K562 (cell line): ENCODE data around the gene MAP3K2. TPM values are rescaled to one million over a fixed set of nuclear protein-coding genes. Genes with fewer than 3 reads are reported as not detected.

Experiments used
- AFF4 ChIP-seq: sonication (generic); formaldehyde crosslinking; IDR thresholded peaks from 2 replicates; pipeline ENCODE4 v1.8.0; 2023; ENCODE audit warnings: mild to moderate bottlenecking, missing genetic modification reagents
- E2F4 ChIP-seq: sonication (generic); formaldehyde crosslinking; IDR thresholded peaks from 2 replicates; pipeline ENCODE4 v1.8.0; 2022; ENCODE audit warnings: mild to moderate bottlenecking, low read depth, missing genetic modification reagents
- HNRNPUL1 ChIP-seq: fragments of 200-400 bp; formaldehyde crosslinking; IDR thresholded peaks from 2 replicates; pipeline ENCODE4 v1.6.1; 2017; ENCODE audit warnings: low read length
- polyA plus RNA-seq, 8 experiments: library from polyadenylated mRNA; depleted of rRNA in 4 of 8; stranded (reverse) in 5 of 8; unstranded in 3 of 8; fragments of >200 nt; fragmentation: Nextera tagmentation in 2 of 8; fragmentation: Illumina TruSeq in 1 of 8; extraction: Ambion mirVana in 2 of 8; extraction: Trizol in 1 of 8; gene quantifications; 2 replicates each; pipeline versions ENCODE4 v1.2.1 to v1.2.3, GENCODE V29; 2011 to 2014; ENCODE audit warnings: inconsistent platforms in 1 of 8, missing spikeins in 1 of 8
- total RNA-seq, 7 experiments: library from RNA; depleted of rRNA in 6 of 7; stranded (reverse); fragments of >200 nt in 6 of 7; fragmentation: Illumina TruSeq in 2 of 7; extraction: Trizol in 2 of 7; gene quantifications; 2 replicates each; pipeline versions ENCODE4 v1.2.1 to v1.2.3, GENCODE V29; 2011 to 2021; ENCODE audit warnings: low replicate concordance in 1 of 7
- TF ChIP-seq, protein P1 (sequence below), 3 experiments: fragments of 200-800 bp in 1 of 3; fragments of 250-450 bp in 1 of 3; fragments of 450-650 bp in 1 of 3; sonication (Bioruptor Pico) in 1 of 3; sonication (Bioruptor generic) in 1 of 3; formaldehyde crosslinking in 1 of 3; IDR thresholded peaks; 2 replicates each; pipeline versions ENCODE4 v1.6.1 to v1.8.0; 2016 to 2022; ENCODE audit warnings: mild to moderate bottlenecking in 2 of 3, missing genetic modification characterization in 2 of 3, missing compliant biosample characterization in 1 of 3, moderate library complexity in 1 of 3
- TF ChIP-seq, protein P2 (sequence below): fragments of 250-450 bp; sonication (Bioruptor Pico); IDR thresholded peaks from 2 replicates; pipeline ENCODE4 v1.6.1; 2021; ENCODE audit warnings: mild to moderate bottlenecking

MAP3K2 gene
- total and polyA plus RNA-seq, 9 of the 15 experiments (the other 6 are each of a cell fraction or from before 2014, with no cell fraction given) = 1.2 to 14.2 (median 5.7) TPM

GRCh38 chr2:127324635-127325034 lies 63.1 kb downstream of the MAP3K2 start (continued):
- TF ChIP-seq AFF4 = no peak
- no peak for TF ChIP-seq E2F4
- TF ChIP-seq, protein P1, sequence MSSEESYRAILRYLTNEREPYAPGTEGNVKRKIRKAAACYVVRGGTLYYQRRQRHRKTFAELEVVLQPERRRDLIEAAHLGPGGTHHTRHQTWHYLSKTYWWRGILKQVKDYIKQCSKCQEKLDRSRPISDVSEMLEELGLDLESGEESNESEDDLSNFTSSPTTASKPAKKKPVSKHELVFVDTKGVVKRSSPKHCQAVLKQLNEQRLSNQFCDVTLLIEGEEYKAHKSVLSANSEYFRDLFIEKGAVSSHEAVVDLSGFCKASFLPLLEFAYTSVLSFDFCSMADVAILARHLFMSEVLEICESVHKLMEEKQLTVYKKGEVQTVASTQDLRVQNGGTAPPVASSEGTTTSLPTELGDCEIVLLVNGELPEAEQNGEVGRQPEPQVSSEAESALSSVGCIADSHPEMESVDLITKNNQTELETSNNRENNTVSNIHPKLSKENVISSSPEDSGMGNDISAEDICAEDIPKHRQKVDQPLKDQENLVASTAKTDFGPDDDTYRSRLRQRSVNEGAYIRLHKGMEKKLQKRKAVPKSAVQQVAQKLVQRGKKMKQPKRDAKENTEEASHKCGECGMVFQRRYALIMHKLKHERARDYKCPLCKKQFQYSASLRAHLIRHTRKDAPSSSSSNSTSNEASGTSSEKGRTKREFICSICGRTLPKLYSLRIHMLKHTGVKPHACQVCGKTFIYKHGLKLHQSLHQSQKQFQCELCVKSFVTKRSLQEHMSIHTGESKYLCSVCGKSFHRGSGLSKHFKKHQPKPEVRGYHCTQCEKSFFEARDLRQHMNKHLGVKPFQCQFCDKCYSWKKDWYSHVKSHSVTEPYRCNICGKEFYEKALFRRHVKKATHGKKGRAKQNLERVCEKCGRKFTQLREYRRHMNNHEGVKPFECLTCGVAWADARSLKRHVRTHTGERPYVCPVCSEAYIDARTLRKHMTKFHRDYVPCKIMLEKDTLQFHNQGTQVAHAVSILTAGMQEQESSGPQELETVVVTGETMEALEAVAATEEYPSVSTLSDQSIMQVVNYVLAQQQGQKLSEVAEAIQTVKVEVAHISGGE (CRISPR knock-in tag; IDR thresholded peaks at IDR 0.05) = no peak
- no peak for TF ChIP-seq HNRNPUL1
- TF ChIP-seq, protein P2, sequence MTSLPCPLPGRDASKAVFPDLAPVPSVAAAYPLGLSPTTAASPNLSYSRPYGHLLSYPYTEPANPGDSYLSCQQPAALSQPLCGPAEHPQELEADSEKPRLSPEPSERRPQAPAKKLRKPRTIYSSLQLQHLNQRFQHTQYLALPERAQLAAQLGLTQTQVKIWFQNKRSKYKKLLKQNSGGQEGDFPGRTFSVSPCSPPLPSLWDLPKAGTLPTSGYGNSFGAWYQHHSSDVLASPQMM (CRISPR knock-in tag) = no peak
